Measurements from ENCODE around the gene SERAC1.

Gene SERAC1

GRCh38 chr6:158073776-158074175 lies 94.3 kb downstream of the SERAC1 start:
- DNase-seq: no peak

DNA sequence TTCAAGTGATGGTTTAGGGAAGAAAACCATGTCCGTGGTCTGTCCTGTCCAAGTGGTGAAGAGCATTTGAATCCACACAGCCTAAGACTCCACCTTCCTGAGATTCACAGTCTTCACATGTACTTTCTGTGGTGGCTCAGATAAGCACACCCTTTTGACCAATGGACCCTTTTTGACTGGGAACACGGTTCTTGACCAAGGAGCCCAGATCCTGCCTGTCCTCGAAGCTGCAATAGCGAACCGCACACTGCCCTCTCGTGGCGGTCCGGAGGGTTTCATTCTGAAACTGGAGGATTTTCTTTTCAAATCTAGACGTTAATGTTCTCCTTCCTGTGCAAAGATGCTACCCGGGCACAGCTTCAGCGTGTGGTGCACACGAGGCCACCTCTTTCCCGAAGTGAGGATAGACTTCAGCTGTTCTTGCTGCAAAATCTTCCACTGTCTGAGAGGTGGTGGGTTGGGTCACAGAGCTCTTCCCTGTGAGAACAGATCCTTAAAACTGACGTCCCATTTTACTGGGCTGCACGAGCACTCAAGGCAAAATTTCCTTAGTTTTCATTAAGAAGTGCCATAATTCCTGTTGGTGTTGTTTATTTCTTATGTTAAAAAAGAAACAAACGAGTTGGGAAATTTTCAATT lies 95.9 kb downstream of the SERAC1 start:
- DNase-seq: peak; percentile 18

DNA sequence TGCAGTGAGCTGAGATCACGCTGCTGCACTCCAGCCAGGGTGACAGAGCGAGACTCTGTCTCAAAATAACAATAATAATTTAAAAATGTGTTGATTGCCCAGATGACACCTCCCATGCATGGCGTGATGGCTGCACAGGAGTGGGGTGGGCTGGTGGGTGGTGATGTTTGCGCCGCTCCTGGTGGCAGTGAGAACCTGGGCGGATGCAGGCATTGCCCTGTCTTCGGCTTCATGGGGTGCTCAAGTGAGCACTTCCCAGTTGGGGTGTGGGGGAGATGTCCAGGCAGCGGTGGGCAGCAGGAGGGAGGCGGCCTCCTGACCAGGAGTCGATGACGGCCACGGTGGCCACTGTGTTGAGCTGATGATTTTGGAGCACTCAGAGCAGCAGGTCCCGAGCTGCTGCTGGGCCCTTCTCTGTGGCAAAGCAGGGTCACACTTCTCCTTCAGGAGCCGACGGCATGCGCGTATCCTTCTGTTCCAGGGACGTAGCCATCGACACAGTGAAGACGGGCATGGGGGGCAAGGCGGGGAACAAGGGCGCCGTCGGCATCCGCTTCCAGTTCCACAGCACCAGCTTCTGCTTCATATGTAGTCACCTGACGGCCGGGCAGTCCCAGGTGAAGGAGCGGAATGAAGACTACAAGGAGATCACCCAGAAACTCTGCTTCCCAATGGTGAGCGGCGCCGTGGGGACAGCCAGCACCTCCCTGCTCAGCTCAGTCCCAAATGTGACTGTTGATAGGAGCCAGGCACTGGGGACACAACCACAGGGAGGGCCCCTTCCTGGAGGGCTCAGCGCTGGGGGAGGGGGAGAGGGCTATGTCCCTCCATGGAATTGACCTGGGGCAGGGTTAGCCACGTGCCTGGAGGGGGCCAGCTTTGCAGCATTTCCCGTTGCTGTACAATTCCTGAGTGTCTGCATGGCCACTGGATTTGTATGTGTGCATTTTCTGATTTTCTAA lies 96.7 kb downstream of the SERAC1 start:
- DNase-seq: no peak

DNA sequence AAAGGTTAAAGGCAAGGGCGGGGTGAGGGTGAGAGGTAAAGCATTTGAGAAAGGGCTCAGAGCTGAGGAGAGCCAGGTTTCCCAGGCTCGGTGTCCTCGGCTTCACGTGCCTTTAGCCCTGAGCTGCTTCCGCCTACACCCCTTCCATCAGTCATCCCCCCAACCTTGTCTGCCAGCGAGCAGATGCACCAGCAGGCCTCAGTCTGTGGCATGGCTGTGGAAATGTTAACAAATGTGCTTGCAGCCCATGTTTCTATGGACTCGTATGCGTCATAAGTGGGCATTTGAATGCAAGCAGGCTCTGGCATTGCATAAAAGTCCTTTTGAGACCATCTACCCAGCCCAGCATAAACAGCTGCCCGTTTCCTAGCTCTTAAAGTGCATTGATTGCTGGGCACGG lies 97.5 kb downstream of the SERAC1 start:
- no peak for DNase-seq

- no peak for DNase-seq
Measured at GRCh38 chr6:158069800-158070195, 98.3 kb downstream of the SERAC1 start.

DNA sequence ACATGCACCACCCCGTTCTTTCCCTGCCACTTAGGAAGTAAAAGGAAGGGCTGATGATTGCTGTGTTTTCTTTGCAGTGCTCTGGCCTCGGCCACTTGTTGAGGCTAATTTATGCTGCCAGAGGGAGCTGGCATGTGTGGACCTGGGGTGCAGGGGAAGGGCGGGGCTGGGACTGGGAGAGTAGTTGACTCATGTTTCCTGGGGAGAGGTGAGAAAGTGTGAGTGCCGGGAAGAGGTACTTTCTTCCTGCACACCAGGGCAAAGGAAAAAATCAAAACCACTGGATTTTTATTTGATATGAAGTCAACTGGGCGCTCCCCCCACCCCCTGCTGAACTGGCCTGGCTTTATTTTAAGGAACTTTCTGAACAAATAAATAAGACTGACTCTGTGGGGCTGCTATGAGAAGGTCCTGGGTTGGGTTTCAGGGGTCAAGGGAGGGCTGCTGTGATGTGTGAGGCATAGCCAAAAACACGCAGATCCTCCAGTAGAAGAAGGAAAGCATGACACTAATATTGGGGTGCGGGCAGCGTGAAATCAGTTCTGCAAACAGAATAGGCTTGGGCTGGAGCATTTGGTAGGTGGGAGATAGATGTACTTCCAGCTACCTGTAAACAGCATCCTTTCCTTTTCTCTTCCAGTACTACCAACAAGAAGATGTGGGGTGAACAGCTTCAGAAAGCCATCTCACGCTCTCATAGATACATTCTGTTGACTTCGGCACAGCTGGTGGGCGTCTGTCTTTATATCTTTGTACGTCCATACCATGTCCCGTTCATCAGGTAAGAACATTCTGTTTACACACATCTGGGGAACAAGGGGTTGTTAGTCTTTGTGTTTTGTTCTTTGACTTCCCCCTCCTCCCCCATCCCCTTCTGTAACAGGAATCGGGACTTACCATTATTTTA lies 98.9 kb downstream of the SERAC1 start:
- no peak for DNase-seq

DNA sequence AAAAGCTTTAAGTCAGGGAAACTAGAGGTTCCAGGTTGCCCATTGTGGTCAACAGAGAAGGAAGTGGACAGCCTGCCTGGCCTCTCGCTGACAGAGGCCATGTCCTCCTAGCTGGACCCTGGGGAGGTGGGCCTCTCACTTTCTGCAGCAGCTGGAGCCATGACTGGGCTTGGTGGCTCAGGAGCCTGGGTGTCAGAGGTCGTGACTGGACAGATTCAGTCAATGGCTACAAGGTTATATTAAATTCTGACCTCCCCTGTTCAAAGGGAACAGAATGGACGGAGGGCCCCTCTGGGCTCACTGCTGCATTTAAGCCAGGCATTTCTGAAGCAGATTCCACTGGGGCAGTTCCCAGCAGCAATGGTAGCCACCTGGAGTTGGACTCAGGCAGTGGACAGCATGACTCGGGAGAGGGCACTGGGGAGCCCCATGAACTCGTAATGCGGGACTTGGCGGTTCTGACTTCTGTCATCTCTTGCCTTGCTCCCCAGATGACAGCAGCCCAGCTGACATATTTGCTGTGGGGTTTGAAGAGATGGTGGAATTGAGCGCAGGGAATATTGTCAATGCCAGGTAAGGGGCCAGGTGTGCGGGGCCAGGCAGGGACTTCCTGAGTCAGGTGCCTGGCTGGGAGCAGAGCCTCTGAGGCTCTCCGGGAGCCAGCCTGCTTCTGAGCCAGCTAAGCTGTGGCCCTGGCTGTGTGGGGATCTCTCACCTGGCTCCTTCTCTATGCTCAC lies 99.7 kb downstream of the SERAC1 start:
- no peak for DNase-seq

DNA sequence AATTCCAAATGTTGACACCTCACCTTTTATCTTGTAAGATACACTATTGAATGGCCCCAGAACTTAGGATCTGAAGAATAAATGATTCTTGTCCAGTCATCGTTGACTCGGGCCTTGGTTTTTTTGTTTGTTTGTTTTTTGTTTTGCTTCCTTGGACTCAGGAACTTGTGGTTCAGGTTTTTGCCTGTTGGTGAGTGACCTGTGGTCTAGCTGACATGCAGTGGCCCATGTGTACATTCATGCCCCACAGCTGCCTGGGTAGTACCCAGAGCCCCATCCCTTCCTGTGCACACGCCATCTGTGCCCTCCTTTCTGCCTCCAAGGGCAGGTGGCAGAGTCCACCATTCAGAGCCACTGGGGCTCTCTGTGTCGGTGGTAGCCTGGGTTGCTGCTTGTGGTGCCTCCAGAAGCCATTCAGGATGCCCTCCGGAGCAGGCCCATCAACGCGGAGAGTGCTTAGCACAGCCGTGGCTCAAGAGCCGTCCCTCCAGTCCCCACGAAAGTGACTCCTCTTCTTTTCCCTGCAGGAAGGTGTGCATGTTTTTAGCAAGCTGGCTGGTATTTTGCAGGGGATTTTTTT lies 100.5 kb downstream of the SERAC1 start:
- no peak for DNase-seq

DNA sequence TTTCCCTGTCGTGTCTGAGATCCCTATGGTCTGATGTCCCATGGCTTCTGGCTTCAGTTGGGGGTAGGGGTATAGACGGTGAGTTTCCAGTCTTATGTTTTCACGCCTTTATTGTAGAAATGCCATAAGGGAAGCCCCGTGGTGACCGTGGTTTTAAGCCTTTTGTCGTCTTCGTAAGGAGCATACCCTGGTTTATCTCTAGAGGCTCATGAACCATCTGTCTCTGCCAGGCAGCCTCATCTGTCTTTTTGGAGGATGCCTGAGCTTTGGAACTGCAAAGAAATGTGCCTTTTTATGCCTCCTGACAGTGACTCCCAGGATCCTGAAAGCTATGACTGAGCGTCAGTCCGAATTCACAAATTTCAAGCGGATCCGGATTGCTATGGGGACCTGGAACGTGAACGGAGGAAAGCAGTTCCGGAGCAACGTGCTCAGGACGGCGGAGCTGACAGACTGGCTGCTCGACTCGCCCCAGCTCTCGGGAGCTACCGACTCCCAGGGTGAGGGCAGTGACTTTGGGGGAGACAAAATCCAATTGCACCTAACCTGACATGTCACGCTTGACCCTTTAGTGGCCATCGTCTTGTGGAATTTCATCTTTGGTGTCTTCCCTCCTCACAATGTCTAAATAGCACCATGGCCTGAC lies 101.8 kb downstream of the SERAC1 start:
- DNase-seq: peak; percentile 31

- DNase-seq: peak; percentile 77
Measured at GRCh38 chr6:158064725-158065251, 103.3 kb downstream of the SERAC1 start.

DNA sequence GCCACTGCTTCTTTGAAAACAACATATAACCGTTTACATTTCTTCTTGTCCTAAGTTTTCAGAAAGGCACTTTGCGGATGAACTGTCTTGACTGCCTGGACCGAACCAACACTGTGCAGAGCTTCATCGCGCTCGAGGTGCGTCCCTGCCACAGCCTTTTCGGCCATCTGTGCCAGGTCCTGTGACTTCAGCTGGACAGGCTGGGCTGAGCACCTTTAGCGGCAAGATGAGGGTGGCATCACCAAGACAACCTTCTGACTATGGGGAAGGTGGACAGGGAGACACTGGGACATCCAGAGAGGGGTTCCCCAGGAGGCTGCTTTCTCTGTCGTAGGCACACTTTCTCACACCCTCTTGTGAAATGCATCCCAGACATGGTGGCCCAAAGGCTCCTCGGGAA lies 104.3 kb downstream of the SERAC1 start:
- DNase-seq: no peak

DNA sequence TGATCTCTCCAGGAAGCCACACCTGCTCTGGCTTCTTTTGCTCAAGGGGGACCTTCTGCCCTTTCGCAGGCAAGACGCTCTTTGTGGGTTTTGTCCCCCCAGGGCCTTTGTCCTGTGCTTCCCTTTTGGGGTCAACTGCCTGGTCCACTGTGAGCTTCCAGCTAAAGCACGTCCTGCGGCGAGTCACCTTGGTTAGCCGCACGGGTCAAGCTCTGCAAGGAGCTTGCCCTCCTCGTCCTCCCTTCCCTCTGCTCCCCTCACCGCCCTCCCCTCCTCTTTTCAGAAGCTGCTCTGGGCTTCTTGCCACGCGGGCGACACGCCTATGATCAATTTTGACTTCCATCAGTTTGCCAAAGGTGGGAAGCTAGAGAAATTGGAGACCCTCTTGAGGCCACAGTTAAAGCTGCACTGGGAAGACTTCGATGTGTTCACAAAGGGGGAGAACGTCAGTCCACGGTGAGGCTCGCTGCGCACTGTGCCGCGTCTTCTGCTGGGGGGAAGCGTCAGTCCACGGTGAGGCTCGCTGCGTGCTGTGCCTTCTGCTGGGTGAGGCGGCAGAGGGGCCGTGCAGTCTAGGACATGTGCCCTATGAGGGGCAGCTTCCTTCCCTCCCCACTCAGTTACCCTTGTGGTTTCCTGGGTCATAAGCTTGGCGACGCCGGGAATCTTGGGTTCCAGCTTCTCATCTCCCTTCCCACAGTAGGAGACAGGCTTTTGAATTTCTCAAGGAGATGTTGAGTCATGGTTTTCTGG lies 106.2 kb downstream of the SERAC1 start:
- no peak for DNase-seq

DNA sequence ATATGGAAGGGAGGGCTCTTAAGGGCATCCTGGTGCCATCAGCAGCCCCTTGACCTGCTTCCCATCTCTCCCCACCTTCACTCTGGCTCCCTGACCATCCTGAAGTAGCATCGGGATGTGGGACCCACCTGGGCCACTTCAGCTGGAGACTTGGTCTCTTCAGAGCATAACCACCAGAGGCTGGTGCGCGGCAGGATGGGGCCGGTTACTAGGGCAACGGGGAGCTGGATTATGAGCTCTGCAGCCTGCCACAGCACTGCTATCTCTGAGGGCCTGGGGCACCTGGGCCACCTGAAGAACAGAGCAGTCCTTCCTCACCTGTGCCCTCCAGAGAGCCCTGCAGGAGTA lies 106.7 kb downstream of the SERAC1 start:
- DNase-seq: no peak

DNA sequence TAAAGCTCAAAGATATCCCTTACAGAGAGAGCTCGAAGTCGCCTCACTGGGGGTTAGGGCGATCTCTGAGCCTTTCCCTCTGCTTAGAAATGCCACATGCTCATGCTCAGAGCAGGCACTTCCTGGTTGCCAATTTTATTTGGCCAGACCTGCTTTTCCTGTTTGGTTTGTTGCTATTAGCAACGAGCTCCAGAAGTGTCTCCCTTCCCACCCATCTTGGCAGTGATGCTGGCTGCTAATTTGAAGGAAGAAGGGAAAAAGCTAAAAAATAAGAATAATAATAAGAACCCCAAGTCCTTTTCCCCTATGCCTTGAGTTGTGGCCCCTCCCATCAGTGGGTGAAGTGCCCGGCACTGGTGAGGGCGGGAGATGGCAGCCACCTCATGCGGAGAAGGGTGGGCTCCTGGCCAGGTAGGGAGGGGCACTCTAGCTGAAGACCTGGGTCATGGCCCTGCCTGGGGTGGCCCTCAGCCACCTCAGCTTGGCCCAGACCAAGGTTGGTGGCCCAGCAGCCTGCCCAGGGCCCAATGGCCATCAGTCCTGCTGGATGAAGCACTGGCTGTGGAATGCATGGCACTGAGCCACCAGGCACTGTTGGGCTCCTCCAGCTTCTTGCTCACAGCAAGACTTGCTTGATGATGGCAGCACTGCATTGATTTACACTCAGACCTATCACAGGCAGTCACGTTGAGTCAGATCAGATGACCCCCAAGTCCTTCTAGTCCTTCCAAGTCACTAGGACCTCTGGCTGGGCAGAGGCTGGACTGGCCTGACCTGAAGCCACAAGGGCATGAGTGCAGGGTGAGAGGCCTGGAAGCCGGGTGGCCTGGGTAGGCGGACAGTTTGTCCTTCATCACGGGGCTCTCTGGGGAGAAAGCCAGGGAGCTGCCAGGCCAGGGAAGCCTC lies 107.4 kb downstream of the SERAC1 start:
- peak; percentile 24 for DNase-seq

All from NCI-H1694 treated with DMSO at 0.1 percent for 48 hours (cell line).